HFFc6 (cell line): ENCODE measurements around the gene ALK. TPM values are rescaled to one million over a fixed set of nuclear protein-coding genes. Genes with fewer than 3 reads are reported as not detected.

ENCODE experiments used
- DNase-seq: peaks from one replicate; pipeline ENCODE4 v3.0.0-alpha.2; 2018
- H3K27ac Mint-ChIP-seq: 2 replicates; pipeline ENCODE4 v1.8.0; 2020; ENCODE audit warnings: mild to moderate bottlenecking, mixed read lengths
- H3K27me3 Mint-ChIP-seq: 2 replicates; pipeline ENCODE4 v1.8.0; 2021; ENCODE audit warnings: mild to moderate bottlenecking, moderate library complexity, mixed read lengths; ENCODE audit not compliant: insufficient read depth
- H3K36me3 Mint-ChIP-seq: 2 replicates; pipeline ENCODE4 v1.8.0; 2021; ENCODE audit warnings: low read depth, mixed read lengths
- H3K4me1 Mint-ChIP-seq: 2 replicates; pipeline ENCODE4 v1.8.0; 2020; ENCODE audit warnings: low read depth, mixed read lengths
- H3K4me3 Mint-ChIP-seq: 2 replicates; pipeline ENCODE4 v1.8.0; 2020; ENCODE audit warnings: mild to moderate bottlenecking, moderate library complexity, mixed read lengths
- H3K9me3 Mint-ChIP-seq: 2 replicates; pipeline ENCODE4 v1.8.0; 2020; ENCODE audit warnings: mild to moderate bottlenecking, mixed read lengths
- CTCF ChIP-seq: fragments of 200-600 bp; sonication (generic); IDR thresholded peaks from 2 replicates; pipeline ENCODE4 v1.5.0; 2021; ENCODE audit warnings: antibody characterized with exemption, mild to moderate bottlenecking
- total RNA-seq, 6 experiments: library from RNA; stranded (reverse); fragmentation: NEBNext Ultra II Directional; extraction: Animal tissue kit (Norgen Biotek cat#: 25700); gene quantifications; 2 replicates in 1 of 6; 3 replicates in 5 of 6; pipeline ENCODE4 v1.2.3, GENCODE V29; 2021

Gene ALK
- total RNA-seq, 6 experiments from 2014 or later, result not detected

GRCh38 chr2:29397039-29397438 is 524.3 kb downstream of the ALK start:
- Mint-ChIP-seq H3K27me3 (peaks cover 12% of the 10 kb centered on the region), H3K27ac (no peak overlapping the region), H3K9me3 (no peaks in the 10 kb centered on the region), H3K4me3 (no peak overlapping the region), H3K4me1 (no peaks in the 10 kb centered on the region), H3K36me3 (no peaks in the 10 kb centered on the region)
- TF ChIP-seq CTCF, result no peak
- no peak for DNase-seq

- no peak overlapping the region for H3K27ac Mint-ChIP-seq
- H3K27me3 Mint-ChIP-seq, result peaks cover 7% of the 10 kb centered on the region
- no peak for DNase-seq
- no peak overlapping the region for H3K4me3 Mint-ChIP-seq
- H3K36me3 Mint-ChIP-seq, result no peaks in the 10 kb centered on the region
- no peak for TF ChIP-seq CTCF
- H3K9me3 Mint-ChIP-seq, result no peaks in the 10 kb centered on the region
- H3K4me1 Mint-ChIP-seq, result no peaks in the 10 kb centered on the region
Measured at GRCh38 chr2:29394981-29395350, 526.4 kb downstream of the ALK start.

GRCh38 chr2:29394311-29394980 is 526.9 kb downstream of the ALK start:
- Mint-ChIP-seq H3K9me3 (no peaks in the 10 kb centered on the region), H3K36me3 (no peaks in the 10 kb centered on the region), H3K27ac (no peak overlapping the region), H3K4me3 (no peak overlapping the region), H3K27me3 (peaks cover 7% of the 10 kb centered on the region), H3K4me1 (no peaks in the 10 kb centered on the region)
- no peak for TF ChIP-seq CTCF
- no peak for DNase-seq

- H3K4me1 Mint-ChIP-seq, result no peaks in the 10 kb centered on the region
- H3K9me3 Mint-ChIP-seq, result no peaks in the 10 kb centered on the region
- DNase-seq, result no peak
- H3K27ac Mint-ChIP-seq, result no peak overlapping the region
- H3K27me3 Mint-ChIP-seq, result peaks cover 7% of the 10 kb centered on the region
- H3K4me3 Mint-ChIP-seq, result no peak overlapping the region
- no peaks in the 10 kb centered on the region for H3K36me3 Mint-ChIP-seq
- TF ChIP-seq CTCF, result no peak
Measured at GRCh38 chr2:29393676-29394075, 527.7 kb downstream of the ALK start.

GRCh38 chr2:29392774-29393173 is 528.6 kb downstream of the ALK start:
- no peaks in the 10 kb centered on the region for H3K36me3 Mint-ChIP-seq
- peaks cover 7% of the 10 kb centered on the region for H3K27me3 Mint-ChIP-seq
- H3K9me3 Mint-ChIP-seq, result no peaks in the 10 kb centered on the region
- no peak overlapping the region for H3K4me3 Mint-ChIP-seq
- H3K27ac Mint-ChIP-seq, result no peak overlapping the region
- no peak for TF ChIP-seq CTCF
- H3K4me1 Mint-ChIP-seq, result no peaks in the 10 kb centered on the region
- DNase-seq, result no peak

GRCh38 chr2:29390136-29390535 is 531.2 kb downstream of the ALK start:
- no peak for TF ChIP-seq CTCF
- H3K9me3 Mint-ChIP-seq, result no peaks in the 10 kb centered on the region
- no peaks in the 10 kb centered on the region for H3K36me3 Mint-ChIP-seq
- DNase-seq, result no peak
- no peak overlapping the region for H3K4me3 Mint-ChIP-seq
- peaks cover 2% of the 10 kb centered on the region for H3K27me3 Mint-ChIP-seq
- H3K4me1 Mint-ChIP-seq, result no peaks in the 10 kb centered on the region
- no peak overlapping the region for H3K27ac Mint-ChIP-seq
